Measurements from ENCODE around the gene MCRIP2.

DNA sequence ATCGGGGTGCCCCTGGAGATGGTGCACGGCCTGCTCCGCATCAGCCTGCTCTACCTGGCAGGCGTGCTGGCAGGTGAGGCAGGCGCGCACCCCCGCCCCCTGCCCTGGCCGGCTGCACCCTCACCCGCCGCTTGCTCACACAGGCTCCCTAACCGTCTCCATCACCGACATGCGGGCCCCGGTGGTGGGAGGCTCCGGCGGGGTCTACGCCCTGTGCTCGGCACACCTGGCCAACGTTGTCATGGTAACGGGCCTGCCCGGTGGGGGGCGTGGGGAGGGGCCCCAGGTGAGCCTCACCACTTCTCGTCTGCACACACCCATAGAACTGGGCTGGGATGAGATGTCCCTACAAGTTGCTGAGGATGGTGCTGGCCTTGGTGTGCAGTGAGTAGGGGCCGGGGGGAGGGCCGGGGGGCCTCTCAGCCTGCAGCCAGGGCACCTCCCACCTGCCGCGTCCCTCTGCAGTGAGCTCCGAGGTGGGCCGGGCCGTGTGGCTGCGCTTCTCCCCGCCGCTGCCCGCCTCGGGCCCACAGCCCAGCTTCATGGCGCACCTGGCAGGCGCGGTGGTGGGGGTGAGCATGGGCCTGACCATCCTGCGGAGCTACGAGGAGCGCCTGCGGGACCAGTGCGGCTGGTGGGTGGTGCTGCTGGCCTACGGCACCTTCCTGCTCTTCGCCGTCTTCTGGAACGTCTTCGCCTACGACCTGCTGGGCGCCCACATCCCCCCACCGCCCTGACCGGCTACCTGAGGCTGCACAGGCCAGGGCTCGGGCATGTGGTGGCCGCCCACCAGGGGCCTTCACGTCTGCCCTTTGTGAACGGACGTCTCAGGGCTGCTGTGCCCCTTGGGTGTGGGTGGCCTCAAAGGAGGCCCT lies 35.9 kb downstream of the MCRIP2 start:
- TF ChIP-seq CTCF (IDR thresholded peaks at IDR 0.05; ENCODE audit: insufficient read depth, low read depth, low read length) (no peak), EZH2 (IDR thresholded peaks at IDR 0.05; ENCODE audit: insufficient read depth, low read length) (no peak)

All from astrocyte (in vitro differentiated cells and primary cell).